DMS79 (cell line): ENCODE data around the gene ORC4.
"Not testable (repeated sequence)": the region's sequence is repeated elsewhere in the genome, so short reads cannot be mapped to it uniquely, and the experiment has no call there.

Experiments
- DNase-seq: peaks from one replicate; lab custom pipeline; 2025; lab: John Stamatoyannopoulos, UW

The ORC4 gene

GRCh38 chr2:148014616-148015015 lies 5.9 kb downstream of the ORC4 start:
- no peak for DNase-seq

GRCh38 chr2:148013876-148014275 lies 6.7 kb downstream of the ORC4 start:
- DNase-seq: no peak

- DNase-seq: not testable (repeated sequence)
These were observed 12.1 kb downstream of the ORC4 start for GRCh38 chr2:148008411-148008810.

- DNase-seq: no peak
These were observed 13.2 kb downstream of the ORC4 start for GRCh38 chr2:148007219-148007900.

GRCh38 chr2:148006249-148007007 lies 14.1 kb downstream of the ORC4 start:
- DNase-seq: no peak

- DNase-seq: not testable (repeated sequence)
These were observed 18.1 kb downstream of the ORC4 start for GRCh38 chr2:148002420-148002819.

- DNase-seq: no peak
These were observed 20.4 kb downstream of the ORC4 start for GRCh38 chr2:148000095-148000494.

- DNase-seq: no peak
These were observed 21.4 kb downstream of the ORC4 start for GRCh38 chr2:147999126-147999525.

- no peak for DNase-seq
These were observed 22.3 kb downstream of the ORC4 start for GRCh38 chr2:147998203-147998602.

GRCh38 chr2:147996828-147997227 lies 23.7 kb downstream of the ORC4 start:
- no peak for DNase-seq

- DNase-seq: not testable (repeated sequence)
These were observed 25.6 kb downstream of the ORC4 start for GRCh38 chr2:147994965-147995364.

- DNase-seq: no peak
These were observed 30.6 kb downstream of the ORC4 start for GRCh38 chr2:147989809-147990403.

GRCh38 chr2:147989102-147989501 lies 31.4 kb downstream of the ORC4 start:
- DNase-seq: no peak

GRCh38 chr2:147980940-147981528 lies 39.5 kb downstream of the ORC4 start:
- DNase-seq: no peak

GRCh38 chr2:147977679-147978078 lies 42.9 kb downstream of the ORC4 start:
- DNase-seq: no peak

GRCh38 chr2:147976102-147976501 lies 44.4 kb downstream of the ORC4 start:
- DNase-seq: no peak

GRCh38 chr2:147968571-147968970 lies 52.0 kb downstream of the ORC4 start:
- DNase-seq: no peak

GRCh38 chr2:147952118-147952517 lies 68.4 kb downstream of the ORC4 start:
- no peak for DNase-seq

- DNase-seq: no peak
These were observed 74.9 kb downstream of the ORC4 start for GRCh38 chr2:147945660-147946059.

GRCh38 chr2:147939313-147939712 lies 81.2 kb downstream of the ORC4 start:
- no peak for DNase-seq

GRCh38 chr2:147937744-147938349 lies 82.7 kb downstream of the ORC4 start:
- no peak for DNase-seq

GRCh38 chr2:147934881-147935620 lies 85.5 kb downstream of the ORC4 start:
- DNase-seq: no peak
